ENCODE data around the gene UBASH3B. TPM values are rescaled to one million over a fixed set of nuclear protein-coding genes. Genes with fewer than 3 reads are reported as not detected.

Gene UBASH3B
- total RNA-seq, 1 experiment from 2014 or later = 8.0 TPM

DNA sequence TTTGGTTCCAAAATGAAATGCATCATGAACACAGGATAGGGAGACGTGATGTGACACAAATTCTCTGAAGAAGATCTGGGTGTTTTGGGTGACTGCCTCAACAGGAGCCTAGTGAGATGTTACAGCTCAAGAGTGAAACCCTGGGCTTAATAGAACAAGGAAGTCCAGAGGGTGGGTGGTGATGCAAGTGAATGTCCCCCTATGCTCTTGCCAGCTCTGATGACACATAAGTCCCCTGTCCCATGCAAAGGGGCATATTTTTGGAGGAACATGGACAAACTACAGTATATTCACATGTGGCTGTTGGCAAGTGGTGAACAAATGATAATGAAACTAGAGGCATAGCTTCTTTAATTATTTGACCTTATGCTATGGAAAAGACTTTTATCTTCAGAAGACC lies 191.9 kb downstream of the UBASH3B start:
- Histone ChIP-seq H4K8ac (replicated peaks; ENCODE audit: insufficient read length, low read depth, low read length) (no peak overlapping the region), H4K20me1 (ENCODE audit: control insufficient read depth, insufficient read depth, insufficient read length) (no peaks in the 10 kb centered on the region), H4K91ac (ENCODE audit: insufficient read length, low read depth, low read length) (no peak overlapping the region), H2BK12ac (ENCODE audit: insufficient read length, low read depth, low read length) (no peak overlapping the region), H3K27ac (ENCODE audit: insufficient read length, low read depth, low read length) (no peak overlapping the region), H3T11ph (ENCODE audit: low read length) (no peak overlapping the region), H3K9me3 (ENCODE audit: control insufficient read depth, low read depth, low read length) (no peaks in the 10 kb centered on the region), H3K79me1 (ENCODE audit: insufficient read depth, low read depth, low read length, poor library complexity, severe bottlenecking) (no peaks in the 10 kb centered on the region), H4K5ac (ENCODE audit: insufficient read length, low read depth, low read length) (no peak overlapping the region), H2BK5ac (ENCODE audit: insufficient read length, low read length) (no peak overlapping the region), H3K4me2 (ENCODE audit: insufficient read depth, insufficient read length, low read length) (no peak overlapping the region), H3K23ac (ENCODE audit: insufficient read length, low read depth, low read length) (no peak overlapping the region), H3K23me2 (ENCODE audit: insufficient read length, low read depth, low read length, poor library complexity, severe bottlenecking) (no peaks in the 10 kb centered on the region), H2AK5ac (ENCODE audit: insufficient read length, low read length) (no peak overlapping the region), H2AFZ (ENCODE audit: low read length) (no peak overlapping the region), H2BK120ac (ENCODE audit: low read depth, low read length, poor library complexity, severe bottlenecking) (no peak overlapping the region), H3K27me3 (ENCODE audit: insufficient read depth, low read length) (no peaks in the 10 kb centered on the region), H2BK20ac (ENCODE audit: low read depth, low read length, poor library complexity, severe bottlenecking) (no peak overlapping the region), H3K79me2 (ENCODE audit: insufficient read depth, low read length) (no peaks in the 10 kb centered on the region), H3K9ac (ENCODE audit: extremely low read depth, insufficient read length, low read length) (no peak overlapping the region), H2BK15ac (ENCODE audit: low read depth, low read length) (no peak overlapping the region), H3K56ac (ENCODE audit: insufficient read length, low read depth, low read length) (no peak overlapping the region), H3K4me1 (ENCODE audit: insufficient read depth, low read length) (peaks cover 5% of the 10 kb centered on the region), H3K14ac (ENCODE audit: insufficient read depth, low read length) (no peak overlapping the region), H3K4ac (ENCODE audit: low read depth, low read length) (no peak overlapping the region), H3K18ac (ENCODE audit: insufficient read length, low read depth, low read length) (no peak overlapping the region)
- no peaks in the 10 kb centered on the region for H3K36me3 Mint-ChIP-seq (ENCODE audit: insufficient read depth in 1 of 3, low read depth in 3 of 3)
- H3K27ac Mint-ChIP-seq = no peak overlapping the region
- no peak for DNase-seq
- H3K4me1 Mint-ChIP-seq = peaks cover 18 to 22% of the 10 kb centered on the region in 2 experiments
- no peaks in the 10 kb centered on the region for H3K27me3 Mint-ChIP-seq (ENCODE audit: low read depth)
- no CpG with 5 or more reads among the region's 1 CpG for WGBS (ENCODE audit: extremely low coverage, insufficient read length, low lambda C conversion rate)
- H3K4me3 Mint-ChIP-seq = no peak overlapping the region
- no peaks in the 10 kb centered on the region for H3K9me3 Mint-ChIP-seq
- TF ChIP-seq, protein P1, sequence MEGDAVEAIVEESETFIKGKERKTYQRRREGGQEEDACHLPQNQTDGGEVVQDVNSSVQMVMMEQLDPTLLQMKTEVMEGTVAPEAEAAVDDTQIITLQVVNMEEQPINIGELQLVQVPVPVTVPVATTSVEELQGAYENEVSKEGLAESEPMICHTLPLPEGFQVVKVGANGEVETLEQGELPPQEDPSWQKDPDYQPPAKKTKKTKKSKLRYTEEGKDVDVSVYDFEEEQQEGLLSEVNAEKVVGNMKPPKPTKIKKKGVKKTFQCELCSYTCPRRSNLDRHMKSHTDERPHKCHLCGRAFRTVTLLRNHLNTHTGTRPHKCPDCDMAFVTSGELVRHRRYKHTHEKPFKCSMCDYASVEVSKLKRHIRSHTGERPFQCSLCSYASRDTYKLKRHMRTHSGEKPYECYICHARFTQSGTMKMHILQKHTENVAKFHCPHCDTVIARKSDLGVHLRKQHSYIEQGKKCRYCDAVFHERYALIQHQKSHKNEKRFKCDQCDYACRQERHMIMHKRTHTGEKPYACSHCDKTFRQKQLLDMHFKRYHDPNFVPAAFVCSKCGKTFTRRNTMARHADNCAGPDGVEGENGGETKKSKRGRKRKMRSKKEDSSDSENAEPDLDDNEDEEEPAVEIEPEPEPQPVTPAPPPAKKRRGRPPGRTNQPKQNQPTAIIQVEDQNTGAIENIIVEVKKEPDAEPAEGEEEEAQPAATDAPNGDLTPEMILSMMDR (conservative IDR thresholded peaks at IDR 0.05) = no peak
